Adrenal gland (tissue), 12 donors: Measurements from ENCODE around the gene KATNB1. TPM values are rescaled to one million over a fixed set of nuclear protein-coding genes. Genes with fewer than 3 reads are reported as not detected.

ENCODE experiments used
- DNase-seq, 7 donors: peaks; one replicate each; pipeline ENCODE4 v3.0.0-alpha.2; 2019 to 2020
- H3K27ac ChIP-seq, 5 donors: fragments of 200-600 bp; sonication (generic) in 4 of 5; 1 replicate in 3 of 5; 2 replicates in 2 of 5; pipeline versions ENCODE4 v1.5.1 to v1.8.0; 2016 to 2020; ENCODE audit warnings: mild to moderate bottlenecking in 1 of 5
- H3K27me3 ChIP-seq: fragments of 200-600 bp; 2 replicates; pipeline ENCODE4 v1.8.0; 2021
- H3K36me3 ChIP-seq, 2 donors: fragments of 200-600 bp; replicated peaks in 1 of 2; 1 replicate in 1 of 2; 2 replicates in 1 of 2; pipeline versions ENCODE4 v1.5.1 to v1.8.0; 2018 to 2022
- H3K4me1 ChIP-seq, 2 donors: fragments of 200-600 bp; replicated peaks in 1 of 2; 1 replicate in 1 of 2; 2 replicates in 1 of 2; pipeline versions ENCODE4 v1.5.1 to v1.8.0; 2018 to 2021
- H3K4me3 ChIP-seq, 4 donors: fragments of 200-600 bp; sonication (generic) in 3 of 4; one replicate each; pipeline ENCODE4 v1.5.1; 2016 to 2018
- H3K9me3 ChIP-seq, 3 donors: fragments of 200-600 bp; sonication (generic) in 1 of 3; replicated peaks in 1 of 3; 1 replicate in 2 of 3; 2 replicates in 1 of 3; pipeline versions ENCODE4 v1.5.1 to v1.8.0; 2016 to 2021
- CTCF ChIP-seq, 6 experiments: fragments of 450-650 bp in 4 of 6; fragments of 200-600 bp in 2 of 6; sonication (generic) in 1 of 6; IDR thresholded peaks; 1 replicate in 5 of 6; 2 replicates in 1 of 6; pipeline versions ENCODE4 v1.5.1 to v1.8.0; 2016 to 2021; ENCODE audit warnings: antibody characterized with exemption in 6 of 6, mild to moderate bottlenecking in 2 of 6, moderate library complexity in 1 of 6
- POLR2A ChIP-seq, 2 donors: fragments of 450-650 bp; IDR thresholded peaks; one replicate each; pipeline ENCODE4 v1.6.1; 2017; ENCODE audit warnings: antibody characterized with exemption in 2 of 2, mild to moderate bottlenecking in 2 of 2, moderate library complexity in 1 of 2
- WGBS, 4 donors: extraction: QIAGEN DNeasy Blood & Tissue Kit in 2 of 4; methylation state at CpG; one replicate each; pipeline versions ENCODE4 v1.1.5 to v1.1.7; 2013 to 2017; 5-methylcytosine and 5-hydroxymethylcytosine counted together
- intact Hi-C, 2 donors: fragments of 100-400 bp; cut with DNase I; formaldehyde crosslinking; loops; one replicate each; pipeline versions ENCODE4 v1.14.1 to v1.15.0; 2022 to 2023
- polyA plus RNA-seq, 3 donors: library from polyadenylated mRNA; stranded (reverse); fragments of 200-250 nt in 2 of 3; fragments of 350-450 nt in 1 of 3; fragmentation: Illumina TruSeq in 1 of 3; extraction: RNeasy Lipid Tissue Mini Kit (QIAGEN cat#74804) in 1 of 3; gene quantifications; one replicate each; pipeline ENCODE4 v1.2.3, GENCODE V29; 2013 to 2014
- total RNA-seq, 9 donors: library from RNA; depleted of rRNA in 4 of 9; stranded (reverse); fragments of >200 nt in 4 of 9; fragments of 120-200 nt in 1 of 9; fragmentation: NEBNext Ultra II Directional in 1 of 9; extraction: Animal tissue kit (Norgen Biotek cat#: 25700) in 1 of 9; gene quantifications; one replicate each; pipeline versions ENCODE4 v1.1.0 to v1.2.4, GENCODE V29; 2013 to 2023
- donor health status: healthy with polysubstance abuse.
- donor health status: Bipolar disorder and iron deficiency.
- donor health status: DM: yes; HTN: yes; CAD: no.
- donor health status: DM: no; HTN: no; CAD: no.
- donor health status: DM: no; HTN: no; CAD: no.
- donor health status: DM: yes; HTN: yes; CAD: no.

KATNB1 gene
- total and polyA plus RNA-seq, 12 donors = 12.9 to 85.6 (median 21.0) TPM

GRCh38 chr16:57752581-57753447, 17.2 kb downstream of the KATNB1 start:
- no peaks in the 10 kb centered on the region for H3K27me3 ChIP-seq

GRCh38 chr16:57753448-57754353, 18.1 kb downstream of the KATNB1 start:
- peaks cover 0 to 3% of the 10 kb centered on the region in 2 donors for H3K4me1 ChIP-seq
- 93 to 96% (median 94%) methylated on average over 24 to 32 of the region's 32 CpGs for WGBS, 4 donors
- H3K27ac ChIP-seq = no peak overlapping the region
- H3K4me3 ChIP-seq = no peak overlapping the region
- TF ChIP-seq POLR2A (IDR thresholded peaks at IDR 0.05) = no peak
- no peak for DNase-seq
- H3K36me3 ChIP-seq = peaks cover 0 to 6% of the 10 kb centered on the region in 2 donors
- intact Hi-C loops = loop anchor here in 1 of 2 donors (5.0 kb wide), 1 partner anchor 239 kb away; no protein-coding TSS in a partner anchor
- H3K27me3 ChIP-seq = no peaks in the 10 kb centered on the region
- no peaks in the 10 kb centered on the region for H3K9me3 ChIP-seq

More at GRCh38 chr16:57752581-57753447, 17.2 kb downstream of the KATNB1 start:
- intact Hi-C loops = loop anchor here in 1 of 2 donors (5.0 kb wide), 1 partner anchor 239 kb away; no protein-coding TSS in a partner anchor
- no peak for DNase-seq
- H3K4me3 ChIP-seq = no peak overlapping the region
- peaks cover 0 to 3% of the 10 kb centered on the region in 2 donors for H3K36me3 ChIP-seq
- H3K9me3 ChIP-seq = no peaks in the 10 kb centered on the region
- TF ChIP-seq POLR2A (IDR thresholded peaks at IDR 0.05) (no peak), CTCF (IDR thresholded peaks at IDR 0.05) (no peak)
- H3K4me1 ChIP-seq = peaks cover 0 to 3% of the 10 kb centered on the region in 2 donors
- WGBS, 4 donors = 88 to 91% (median 90%) methylated on average over 15 to 44 of the region's 44 CpGs
- no peak overlapping the region for H3K27ac ChIP-seq

DNA sequence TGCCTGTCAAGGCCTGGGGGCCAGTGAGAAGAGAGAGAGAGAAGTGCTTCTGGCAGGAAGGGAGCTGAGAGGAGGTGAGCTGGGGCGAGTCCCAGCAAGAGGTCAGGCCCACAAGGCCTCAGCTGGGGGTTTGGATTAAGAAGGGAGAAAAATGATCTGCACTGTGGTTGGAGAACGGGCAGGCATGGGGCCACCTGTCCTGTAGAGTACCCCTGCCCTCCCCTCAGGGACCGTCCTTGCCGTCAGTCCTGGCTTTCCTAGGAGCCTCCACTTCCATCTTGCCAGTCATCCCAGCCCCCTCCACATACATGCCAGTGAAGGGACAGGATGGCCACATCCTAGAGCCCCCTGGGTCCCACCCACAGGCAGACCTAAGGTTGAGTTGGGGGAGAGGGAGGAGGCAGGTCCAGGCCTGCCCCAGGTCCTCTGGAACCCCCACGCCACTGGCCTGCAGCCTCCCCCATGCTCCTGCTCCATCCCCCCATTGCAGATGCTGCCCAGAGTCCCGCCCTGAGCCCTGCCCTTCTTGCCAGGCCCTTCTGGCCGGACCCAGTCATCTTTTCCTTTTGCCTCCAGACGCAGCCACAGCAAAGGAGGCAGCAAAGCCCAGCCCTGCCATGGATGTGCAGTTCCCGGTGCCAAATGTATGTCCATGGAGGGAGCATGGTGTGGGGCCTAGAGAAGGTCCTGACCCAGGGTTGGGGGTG, 18.9 kb downstream of the KATNB1 start:
- no peak for DNase-seq

More for the DNA sequence above, 18.9 kb downstream of the KATNB1 start:
- Histone ChIP-seq H3K4me3 (no peak overlapping the region), H3K27me3 (no peaks in the 10 kb centered on the region), H3K9me3 (no peaks in the 10 kb centered on the region), H3K36me3 (peaks cover 0 to 13% of the 10 kb centered on the region in 2 donors), H3K27ac (no peak overlapping the region), H3K4me1 (peaks cover 0 to 3% of the 10 kb centered on the region in 2 donors)
- no peak for TF ChIP-seq POLR2A (IDR thresholded peaks at IDR 0.05)
- TF ChIP-seq CTCF (IDR thresholded peaks at IDR 0.05) = no peak
- WGBS, 4 donors = 60 to 91% (median 85%) methylated on average over 3 to 9 of the region's 9 CpGs
- intact Hi-C loops = loop anchor here (5.0 kb wide), 2 partner anchors 108 to 238 kb away; no protein-coding TSS in a partner anchor
